D721Med (cell line): ENCODE measurements around the gene CCP110.

Experiments
- DNase-seq: peaks from one replicate; pipeline ENCODE4 v3.0.0; 2011; ENCODE audit warnings: low spot score; ENCODE audit not compliant: insufficient read length
- FAIRE-seq: peaks from 2 replicates; lab custom pipeline; 2011; peaks lifted over from hg19 to GRCh38; lab: Jason Lieb, UNC
- TF ChIP-seq, protein P1 (sequence below): IDR thresholded peaks from 2 replicates; pipeline ENCODE4 v1.5.1; 2012; ENCODE audit warnings: mild to moderate bottlenecking, control low read depth; ENCODE audit not compliant: insufficient read depth; ENCODE audit errors: missing control alignments

The CCP110 gene

DNA sequence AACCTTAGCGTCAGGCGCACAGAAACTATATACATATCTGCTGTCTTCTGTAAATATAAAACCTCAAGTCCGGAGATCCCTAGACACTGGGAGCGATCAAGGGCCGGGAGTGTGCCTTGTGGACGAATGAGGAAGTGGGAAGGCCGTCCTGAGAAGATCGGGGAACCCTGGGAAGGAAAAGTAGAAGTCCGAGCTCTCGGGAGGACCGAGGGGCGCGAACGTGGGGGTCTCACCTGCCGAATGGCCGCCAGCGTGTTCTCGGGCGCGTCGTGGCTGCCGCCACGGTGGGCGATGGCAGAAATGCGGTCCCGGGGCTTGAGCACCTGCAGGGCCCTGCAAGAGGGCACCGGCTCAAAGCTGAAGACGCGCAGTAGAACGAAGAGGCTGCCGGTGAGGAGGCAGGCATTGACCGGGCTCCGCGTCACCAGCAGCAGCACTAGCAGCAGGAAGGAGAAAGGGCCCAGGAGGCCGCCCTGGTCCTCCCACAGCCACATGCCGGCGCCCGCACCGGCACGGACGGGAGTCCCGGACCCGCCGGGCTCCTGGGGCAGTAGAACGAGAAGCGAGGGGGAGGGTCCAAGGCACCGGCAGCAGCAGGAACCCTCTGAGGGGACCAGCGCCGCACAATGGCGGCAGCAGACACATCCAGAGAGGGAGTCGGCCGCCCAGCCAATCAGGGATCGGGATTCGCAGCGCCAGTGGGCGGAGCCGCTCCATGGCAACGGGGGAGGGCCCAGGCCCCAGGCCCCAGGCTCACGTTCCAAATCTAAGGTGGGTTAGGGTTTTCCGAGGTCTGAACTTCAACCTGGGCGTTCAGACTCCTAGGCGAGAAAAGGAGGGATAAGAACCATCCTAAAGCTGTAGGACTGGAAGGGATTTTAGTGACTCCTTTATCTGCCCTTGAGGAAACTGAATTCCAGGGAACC, 2.0 kb upstream of the CCP110 start, which contains the start of gene GDE1:
Gene GDE1, minus strand, starts transcription at position 628 of the 926 bp plus-strand sequence. Its CDS starts 134 bp downstream, at position 494.
- DNase-seq (peak; percentile 66), FAIRE-seq (no peak)
- TF ChIP-seq, protein P1, sequence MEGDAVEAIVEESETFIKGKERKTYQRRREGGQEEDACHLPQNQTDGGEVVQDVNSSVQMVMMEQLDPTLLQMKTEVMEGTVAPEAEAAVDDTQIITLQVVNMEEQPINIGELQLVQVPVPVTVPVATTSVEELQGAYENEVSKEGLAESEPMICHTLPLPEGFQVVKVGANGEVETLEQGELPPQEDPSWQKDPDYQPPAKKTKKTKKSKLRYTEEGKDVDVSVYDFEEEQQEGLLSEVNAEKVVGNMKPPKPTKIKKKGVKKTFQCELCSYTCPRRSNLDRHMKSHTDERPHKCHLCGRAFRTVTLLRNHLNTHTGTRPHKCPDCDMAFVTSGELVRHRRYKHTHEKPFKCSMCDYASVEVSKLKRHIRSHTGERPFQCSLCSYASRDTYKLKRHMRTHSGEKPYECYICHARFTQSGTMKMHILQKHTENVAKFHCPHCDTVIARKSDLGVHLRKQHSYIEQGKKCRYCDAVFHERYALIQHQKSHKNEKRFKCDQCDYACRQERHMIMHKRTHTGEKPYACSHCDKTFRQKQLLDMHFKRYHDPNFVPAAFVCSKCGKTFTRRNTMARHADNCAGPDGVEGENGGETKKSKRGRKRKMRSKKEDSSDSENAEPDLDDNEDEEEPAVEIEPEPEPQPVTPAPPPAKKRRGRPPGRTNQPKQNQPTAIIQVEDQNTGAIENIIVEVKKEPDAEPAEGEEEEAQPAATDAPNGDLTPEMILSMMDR, result peak; percentile 32

DNA sequence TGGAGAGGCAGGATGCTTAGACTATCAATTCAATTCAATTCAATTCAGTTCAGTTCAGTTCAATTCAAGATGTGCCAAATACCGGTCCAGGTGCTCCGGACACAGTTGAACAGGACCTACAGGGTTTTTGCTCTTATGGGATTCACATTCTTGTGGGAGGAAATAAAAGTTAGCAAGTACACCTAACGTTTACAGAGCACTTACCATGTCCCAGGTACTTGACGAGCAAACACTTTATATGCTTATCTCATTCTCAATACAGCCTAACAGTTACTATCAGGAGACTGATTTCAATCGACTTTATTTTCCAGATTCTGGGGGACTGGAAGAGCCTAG, 1.4 kb upstream of the CCP110 start:
- FAIRE-seq (no peak), DNase-seq (no peak)
- TF ChIP-seq, protein P1, result no peak

DNA sequence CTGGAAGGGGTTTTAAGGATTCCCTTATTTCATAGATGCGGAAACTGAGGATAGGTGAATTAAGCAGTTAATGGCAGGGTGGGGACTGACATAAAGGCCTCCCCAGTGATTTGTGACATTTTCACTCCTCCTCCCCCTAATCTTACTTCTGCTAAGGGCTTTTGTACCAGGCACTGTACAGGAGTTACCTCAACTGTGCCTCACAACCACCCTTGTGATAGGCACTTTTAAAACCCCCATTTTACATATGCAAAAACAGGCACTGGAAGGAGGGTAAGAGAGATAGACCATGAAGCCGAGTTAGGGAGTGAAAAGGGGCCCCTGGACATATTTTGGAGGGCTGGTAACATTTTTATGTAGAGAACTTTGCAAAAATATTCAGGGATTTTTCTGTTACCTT, 982 bp upstream of the CCP110 start:
- no peak for FAIRE-seq
- no peak for DNase-seq
- TF ChIP-seq, protein P1, result no peak

DNA sequence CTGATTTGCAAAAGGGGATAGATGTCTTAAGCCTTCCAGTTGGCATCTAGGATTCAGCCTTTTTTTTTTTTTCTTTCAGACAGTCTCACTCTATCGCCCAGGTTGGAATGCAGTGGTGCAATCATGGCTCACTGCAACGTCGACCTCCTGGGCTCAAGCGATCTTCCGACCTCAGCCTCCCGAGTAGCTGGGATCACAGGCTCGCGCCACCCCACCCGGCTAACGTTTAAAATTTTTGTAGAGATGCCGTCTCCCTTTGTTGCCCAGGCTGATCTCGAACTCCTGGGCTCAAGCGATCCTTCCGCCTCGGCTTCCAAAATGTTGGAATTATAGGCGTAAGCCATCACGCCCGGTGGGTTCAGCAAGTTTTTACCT, 571 bp upstream of the CCP110 start:
- FAIRE-seq (no peak), DNase-seq (no peak)
- TF ChIP-seq, protein P1, result no peak

DNA sequence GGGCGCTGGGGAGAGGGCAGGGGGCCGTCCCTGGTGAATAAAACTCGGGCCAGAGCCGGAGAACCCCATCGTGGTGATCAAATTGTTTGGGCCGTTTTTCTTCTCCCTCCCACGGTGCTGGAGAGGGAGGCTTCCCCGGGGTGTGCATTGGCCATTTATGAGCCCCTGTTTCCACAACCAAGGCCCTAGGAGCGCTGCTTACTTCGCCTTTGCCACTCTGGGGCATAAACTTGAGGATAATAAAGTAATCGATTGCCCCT, 544 bp downstream of the CCP110 start:
- TF ChIP-seq, protein P1, result no peak
- no peak for DNase-seq
- FAIRE-seq, result no peak

DNA sequence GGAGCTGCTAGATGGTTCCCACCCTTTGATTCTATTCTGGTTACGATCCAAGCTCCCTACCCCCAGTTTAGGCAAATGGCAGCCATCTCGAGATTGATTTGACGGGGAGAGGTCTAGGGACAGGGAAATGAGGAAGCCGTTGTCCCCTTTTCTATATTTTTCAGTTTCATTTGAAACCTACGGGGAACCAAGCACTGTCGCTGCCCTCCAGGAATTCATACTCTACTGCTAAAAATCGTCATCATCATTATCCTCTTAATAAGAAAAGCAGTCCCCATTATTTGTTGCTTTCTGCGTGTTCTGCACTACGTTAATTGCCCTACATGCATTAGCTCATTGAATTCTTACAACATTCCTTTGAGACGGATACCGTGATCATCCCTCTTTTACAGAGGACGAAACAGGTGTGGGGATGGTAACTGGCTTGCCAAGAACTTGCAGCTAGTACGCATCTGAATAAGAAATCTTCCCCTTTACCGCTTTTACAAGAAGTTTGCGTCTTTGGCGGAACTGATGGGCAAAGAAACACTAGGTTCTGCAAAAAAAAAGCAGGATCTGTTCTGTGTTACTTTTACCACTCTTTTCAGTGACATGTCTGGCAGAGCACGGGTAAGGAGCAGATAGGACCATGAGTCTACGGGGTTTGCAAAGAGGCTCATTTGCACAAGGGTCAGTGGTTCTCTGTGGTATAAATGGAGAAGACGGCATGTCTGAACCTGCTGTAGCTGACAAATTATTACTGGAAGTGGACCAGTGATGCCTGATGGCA, 1.1 kb downstream of the CCP110 start:
- FAIRE-seq, result no peak
- no peak for DNase-seq
- TF ChIP-seq, protein P1, result no peak

DNA sequence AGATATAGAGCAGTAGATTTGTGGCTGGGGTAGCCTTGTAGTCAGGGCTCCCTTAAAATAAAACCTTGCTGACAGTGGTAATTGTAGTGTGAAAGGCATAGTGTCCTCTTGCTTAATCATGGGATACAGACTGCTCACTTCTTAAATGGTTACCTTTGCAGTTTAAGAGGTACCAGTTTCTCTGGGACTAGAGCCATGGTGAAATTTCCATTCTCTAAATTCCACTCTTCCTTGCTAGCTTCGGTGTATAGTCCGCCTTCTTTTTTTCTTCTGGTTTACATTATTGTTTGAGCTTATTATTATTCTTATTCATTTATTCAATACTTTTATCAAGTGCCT, 1.6 kb downstream of the CCP110 start:
- FAIRE-seq, result no peak
- TF ChIP-seq, protein P1, result no peak
- DNase-seq, result no peak
